Superior temporal gyrus (tissue), 1 donor: ENCODE measurements around the gene CCNC.

Experiments
- DNase-seq: peaks from one replicate; pipeline ENCODE4 v3.0.0-alpha.2; 2016; ENCODE audit errors: extremely low spot score

CCNC gene, protein sequence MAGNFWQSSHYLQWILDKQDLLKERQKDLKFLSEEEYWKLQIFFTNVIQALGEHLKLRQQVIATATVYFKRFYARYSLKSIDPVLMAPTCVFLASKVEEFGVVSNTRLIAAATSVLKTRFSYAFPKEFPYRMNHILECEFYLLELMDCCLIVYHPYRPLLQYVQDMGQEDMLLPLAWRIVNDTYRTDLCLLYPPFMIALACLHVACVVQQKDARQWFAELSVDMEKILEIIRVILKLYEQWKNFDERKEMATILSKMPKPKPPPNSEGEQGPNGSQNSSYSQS

DNA sequence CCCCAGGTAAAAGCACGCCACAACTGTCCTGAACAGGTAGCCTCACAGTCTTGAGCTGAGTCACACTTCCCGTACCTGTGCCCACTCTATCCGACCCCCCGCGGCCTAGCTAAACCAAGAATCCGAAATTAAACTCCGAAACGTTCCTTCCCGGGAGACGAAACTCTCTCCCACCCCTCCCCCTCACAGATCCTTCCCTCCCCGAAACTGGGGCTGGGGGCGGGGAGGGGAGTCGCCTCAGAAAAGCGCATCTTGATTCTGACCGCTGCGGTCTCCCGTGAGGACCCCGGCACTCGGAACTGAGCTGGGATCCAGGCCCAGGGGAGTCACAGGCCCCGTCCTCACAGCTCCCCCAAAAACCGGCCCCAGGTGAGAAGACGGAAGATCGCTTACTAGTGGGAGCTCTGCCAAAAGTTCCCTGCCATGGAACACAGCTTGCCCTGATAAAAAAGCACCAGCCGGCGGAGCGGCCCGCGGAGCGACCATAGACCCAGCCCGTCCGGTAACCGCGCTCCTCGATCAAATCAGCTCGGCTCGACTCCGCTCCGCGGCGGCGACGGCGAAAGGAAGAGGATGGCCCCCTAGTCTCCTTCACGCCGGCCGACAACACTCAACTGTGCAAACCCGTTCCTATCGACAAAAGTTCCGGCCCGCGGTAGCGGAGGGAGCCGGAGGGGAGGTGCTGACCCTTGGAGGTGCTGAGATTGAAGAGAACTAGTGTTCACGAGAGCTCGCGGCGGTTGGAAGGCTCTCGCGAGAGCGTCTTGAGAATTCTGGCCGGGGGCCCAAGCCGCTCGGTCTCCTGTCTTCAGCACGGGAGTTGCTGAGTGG, at the start of gene CCNC:
CCNC (minus strand) TSS at position 558 of the 831 bp plus-strand sequence; CDS start at position 425, 133 bp downstream.
- peak; percentile 82 for DNase-seq

DNA sequence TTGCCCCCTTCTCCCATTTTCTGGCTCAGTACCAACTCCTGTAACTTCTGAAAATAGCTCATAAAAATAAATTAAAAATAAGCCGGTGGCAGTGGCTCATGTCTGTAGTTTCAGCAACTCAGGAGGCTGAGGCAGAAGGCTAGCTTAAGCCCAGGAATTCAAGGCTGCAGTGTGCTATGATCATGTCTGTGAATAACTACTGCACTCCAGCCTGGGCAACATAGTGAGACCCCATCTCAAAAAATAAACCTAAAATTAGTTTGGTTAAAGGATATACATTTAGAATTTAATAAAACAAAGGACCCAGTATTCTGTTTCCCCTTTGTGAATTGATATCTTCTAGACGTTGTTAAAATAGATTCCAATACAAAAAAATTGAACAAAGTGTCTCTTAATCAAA, 48.7 kb upstream of the CCNC start:
- no peak for DNase-seq

DNA sequence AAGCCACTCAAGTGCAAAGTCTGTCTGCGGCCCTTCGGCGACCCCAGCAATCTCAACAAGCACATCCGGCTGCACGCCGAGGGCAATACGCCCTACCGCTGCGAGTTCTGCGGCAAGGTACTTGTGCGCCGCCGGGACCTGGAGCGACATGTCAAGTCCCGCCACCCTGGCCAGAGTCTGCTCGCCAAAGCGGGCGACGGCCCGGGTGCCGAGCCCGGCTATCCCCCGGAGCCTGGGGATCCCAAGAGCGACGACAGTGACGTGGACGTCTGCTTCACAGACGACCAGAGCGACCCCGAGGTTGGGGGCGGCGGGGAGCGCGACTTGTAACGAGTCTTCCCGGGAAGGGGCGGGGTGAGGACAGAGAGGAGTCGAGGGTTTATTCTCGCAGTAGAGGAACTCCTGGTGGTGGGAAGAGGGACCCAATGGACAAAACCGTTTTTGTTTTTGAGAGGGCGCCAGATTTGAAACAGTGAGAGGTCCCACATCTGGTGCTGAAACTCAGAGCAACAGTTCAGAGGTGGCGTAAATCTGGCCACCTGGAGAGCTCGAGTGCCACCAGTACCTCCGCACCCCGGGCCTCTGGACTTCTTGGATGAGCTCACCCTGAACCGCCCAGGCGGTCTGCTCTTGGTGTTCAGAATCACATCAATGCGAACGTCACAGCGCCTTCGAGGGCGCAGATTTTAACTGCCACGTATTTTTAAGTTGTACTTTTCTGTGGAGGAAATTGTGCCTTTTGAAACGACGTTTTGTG, 46.1 kb upstream of the CCNC start:
- no peak for DNase-seq

DNA sequence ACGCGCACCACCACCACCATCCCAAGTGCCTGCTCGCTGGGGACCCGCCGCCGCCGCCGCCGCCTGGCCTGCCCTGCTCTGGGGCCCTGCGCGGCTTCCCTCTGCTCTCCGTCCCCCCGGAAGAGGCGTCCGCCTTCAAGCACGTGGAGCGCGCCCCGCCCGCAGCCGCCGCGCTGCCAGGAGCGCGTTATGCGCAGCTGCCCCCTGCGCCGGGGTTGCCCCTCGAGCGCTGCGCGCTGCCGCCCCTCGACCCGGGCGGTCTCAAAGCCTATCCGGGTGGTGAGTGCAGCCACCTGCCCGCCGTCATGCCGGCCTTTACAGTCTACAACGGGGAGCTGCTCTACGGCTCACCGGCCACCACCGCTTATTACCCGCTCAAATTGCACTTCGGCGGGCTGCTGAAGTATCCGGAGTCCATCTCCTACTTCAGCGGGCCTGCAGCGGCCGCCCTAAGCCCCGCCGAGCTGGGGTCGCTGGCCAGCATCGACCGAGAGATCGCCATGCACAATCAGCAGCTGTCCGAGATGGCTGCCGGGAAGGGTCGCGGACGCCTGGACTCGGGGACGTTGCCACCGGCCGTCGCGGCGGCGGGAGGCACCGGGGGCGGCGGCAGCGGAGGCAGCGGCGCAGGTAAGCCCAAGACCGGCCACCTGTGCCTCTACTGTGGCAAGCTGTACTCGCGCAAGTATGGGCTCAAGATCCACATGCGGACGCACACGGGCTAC, 45.4 kb upstream of the CCNC start:
- DNase-seq, result no peak

DNA sequence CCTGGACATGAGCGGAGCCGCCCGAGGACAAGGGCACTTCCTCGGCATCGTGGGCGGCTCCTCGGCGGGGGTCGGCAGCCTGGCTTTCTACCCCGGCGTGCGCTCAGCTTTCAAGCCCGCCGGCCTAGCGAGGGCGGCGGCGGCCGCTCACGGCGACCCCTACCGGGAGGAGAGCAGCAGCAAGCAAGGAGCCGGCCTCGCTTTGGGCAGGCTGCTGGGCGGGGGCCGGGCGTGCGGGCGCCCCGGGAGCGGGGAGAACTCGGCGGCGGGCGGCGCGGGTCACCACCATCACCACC, 44.9 kb upstream of the CCNC start:
- DNase-seq, result no peak

DNA sequence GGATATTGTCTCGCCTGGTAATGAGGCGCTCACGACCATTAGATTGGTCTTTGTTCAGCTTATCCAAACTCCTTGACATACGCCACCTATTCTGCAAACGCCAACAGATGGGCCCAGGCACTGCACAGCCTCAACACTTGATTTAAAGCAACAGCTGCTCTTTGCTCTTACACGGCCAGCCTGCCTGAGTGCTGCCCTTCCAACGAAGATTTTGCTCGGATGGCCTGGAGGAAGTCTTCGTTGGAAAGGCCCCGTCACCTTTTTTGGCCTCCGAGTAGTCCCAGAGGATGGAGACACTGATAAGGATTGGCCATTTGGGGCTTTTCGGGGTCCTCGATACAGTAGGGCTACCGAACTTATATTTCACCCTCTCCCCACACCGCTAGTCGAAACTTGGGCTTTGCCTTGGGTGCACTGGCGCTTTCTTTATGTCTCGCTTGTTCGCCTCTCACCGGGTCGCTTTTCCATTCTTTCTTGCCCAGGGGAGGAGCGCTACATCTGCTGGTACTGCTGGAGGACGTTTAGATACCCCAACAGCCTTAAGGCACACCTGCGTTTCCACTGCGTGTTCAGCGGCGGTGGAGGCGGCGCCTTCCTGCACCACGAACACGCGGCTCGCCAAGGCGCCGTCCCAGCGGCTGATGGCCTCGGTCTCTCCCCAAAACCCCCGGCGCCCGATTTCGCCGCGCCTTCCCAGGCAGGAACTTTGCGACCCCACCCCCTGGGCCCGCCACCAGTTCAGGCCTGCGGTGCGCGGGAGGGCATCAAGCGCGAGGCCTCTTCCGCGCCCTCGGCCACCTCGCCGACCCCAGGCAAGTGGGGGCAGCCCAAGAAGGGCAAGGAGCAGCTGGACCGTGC, 44.3 kb upstream of the CCNC start:
- DNase-seq, result no peak

DNA sequence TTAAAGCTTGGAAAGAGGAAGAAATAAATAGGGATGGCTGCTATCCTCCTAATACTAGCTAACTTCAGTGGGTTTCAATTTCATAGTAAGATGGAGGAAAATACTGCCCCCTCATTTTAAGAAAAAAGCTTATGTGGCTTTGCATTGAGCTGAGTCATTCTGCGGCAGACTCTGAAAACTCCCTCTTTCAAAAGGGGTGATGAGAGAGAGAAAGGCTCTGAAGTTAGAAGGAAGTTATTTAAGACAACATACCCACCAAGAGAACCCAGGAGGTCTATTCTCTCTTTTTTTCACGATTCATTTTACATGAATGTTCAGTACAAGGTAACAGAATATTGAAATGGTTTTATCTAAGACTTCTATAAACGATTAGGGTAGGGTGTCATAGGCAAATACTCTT, 42.7 kb upstream of the CCNC start:
- DNase-seq, result no peak

DNA sequence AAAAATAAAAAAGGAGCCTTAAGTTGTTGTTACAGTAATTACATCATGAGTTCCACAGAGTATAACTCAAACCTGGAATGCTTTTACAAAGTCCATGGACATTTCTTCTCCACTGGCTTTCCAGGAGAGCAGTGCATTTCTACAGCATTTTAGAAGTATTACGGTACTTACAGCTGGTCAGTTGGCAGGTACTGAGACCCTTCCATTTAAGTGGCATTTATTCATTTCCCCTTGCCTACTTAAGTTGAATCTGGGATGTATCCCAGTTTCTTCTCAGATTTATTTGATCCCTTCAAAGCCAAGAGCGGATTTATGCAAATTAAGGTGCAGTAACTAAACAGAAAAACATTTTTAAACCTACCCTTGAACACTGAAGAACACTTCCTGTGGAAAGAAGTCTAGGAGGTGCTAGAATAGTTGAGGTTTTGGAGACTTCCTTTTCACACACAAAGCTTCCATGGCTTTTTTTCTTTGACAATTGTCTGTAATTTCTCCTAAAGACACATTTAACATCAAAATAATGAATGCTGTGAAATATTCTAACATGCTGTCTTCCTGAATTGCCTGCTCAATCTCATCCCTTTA, 41.5 kb upstream of the CCNC start:
- DNase-seq, result no peak

DNA sequence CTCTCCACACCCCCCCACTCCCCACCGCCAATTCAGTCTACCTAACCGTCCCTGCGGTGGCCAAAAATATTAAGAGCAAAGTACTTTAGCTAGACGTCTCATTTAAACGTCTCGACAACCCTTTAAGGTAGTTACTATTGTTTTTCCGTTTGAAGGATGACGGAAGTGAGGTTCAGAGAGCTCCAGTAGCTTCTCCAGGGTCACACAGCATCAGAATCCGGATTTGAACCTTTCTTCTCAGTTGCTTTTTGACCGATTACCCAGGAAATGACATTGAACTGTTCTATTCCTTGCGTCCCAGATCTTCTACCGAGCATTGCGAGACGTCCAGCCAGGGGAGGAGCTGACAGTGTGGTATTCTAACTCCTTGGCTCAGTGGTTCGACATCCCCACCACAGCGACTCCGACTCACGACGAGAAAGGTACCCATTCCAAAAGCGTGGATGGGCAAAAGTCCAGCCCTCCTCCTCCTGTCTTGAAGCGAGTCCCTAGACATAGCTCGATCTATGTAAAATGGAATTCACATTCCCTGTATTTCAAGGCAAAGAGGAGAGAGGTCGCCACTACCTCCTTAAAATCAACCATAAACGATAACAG, 40.5 kb upstream of the CCNC start:
- no peak for DNase-seq

DNA sequence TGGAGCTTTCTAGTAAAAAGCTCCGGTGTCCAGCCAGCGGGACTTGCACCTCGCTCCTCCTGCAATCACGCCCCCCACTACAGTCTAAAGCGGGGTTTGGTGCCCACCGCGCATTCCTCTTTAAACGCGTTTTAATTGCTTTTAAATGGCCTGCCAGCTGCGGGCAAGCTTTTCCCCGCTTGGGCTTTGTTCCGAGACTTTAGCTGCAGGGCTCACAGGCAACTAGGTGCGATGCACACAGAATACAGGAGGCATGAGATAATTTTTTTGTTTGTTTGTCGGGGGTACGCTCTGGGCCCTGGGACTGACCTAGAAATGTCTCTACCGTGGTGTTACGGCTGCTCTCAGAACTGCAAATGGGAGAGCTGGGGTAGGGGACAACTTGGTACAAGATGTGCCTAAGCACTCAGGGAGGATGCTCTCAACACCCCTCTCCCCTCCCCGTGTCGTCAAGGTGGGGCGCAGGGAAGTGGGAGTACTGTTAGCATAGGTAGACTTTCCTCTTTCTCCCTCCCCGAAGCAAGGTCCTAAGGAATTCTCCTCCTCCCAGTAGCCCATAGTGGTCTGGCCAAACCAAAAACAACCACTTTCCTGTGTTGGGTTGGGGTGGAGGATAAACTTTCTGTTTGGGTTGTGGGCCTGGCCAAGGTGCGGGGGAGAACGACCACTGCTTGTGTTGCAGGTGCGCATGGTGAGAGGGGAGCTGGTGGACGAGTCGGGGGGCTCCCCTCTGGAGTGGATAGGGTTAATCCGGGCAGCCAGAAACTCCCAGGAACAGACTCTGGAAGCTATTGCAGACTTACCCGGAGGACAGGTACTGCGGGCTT, 39.8 kb upstream of the CCNC start:
- DNase-seq, result no peak

DNA sequence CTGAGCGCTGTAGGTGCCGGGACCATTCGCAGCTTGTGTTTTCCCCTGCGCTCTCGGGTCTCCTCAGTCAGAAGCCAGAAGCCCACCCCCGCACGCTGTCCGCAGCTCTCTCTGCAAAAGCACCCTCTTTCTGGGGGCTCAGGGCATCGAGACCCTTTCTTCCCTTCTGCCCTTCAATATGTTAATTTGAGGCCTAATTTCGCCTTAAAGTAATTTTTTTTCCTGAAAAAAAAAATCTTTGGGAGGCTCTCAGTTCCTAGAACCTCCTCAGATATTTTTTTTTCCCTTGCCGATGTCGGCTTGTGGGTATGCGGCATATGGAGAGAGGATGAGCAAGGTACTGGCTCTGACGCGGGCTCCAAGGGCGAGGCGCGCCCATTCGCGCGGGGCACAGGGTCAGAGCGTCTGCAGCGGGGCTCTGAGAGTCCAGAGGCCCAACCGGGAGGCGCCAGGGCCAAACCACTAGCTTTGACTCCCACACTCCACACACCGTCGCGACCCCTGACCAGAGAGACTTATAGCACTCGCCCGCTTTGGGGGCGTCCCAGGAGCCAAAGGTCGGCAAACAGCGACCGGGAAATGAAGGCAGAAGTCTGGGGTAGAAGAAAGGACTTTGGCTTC, 39.1 kb upstream of the CCNC start:
- DNase-seq, result no peak

DNA sequence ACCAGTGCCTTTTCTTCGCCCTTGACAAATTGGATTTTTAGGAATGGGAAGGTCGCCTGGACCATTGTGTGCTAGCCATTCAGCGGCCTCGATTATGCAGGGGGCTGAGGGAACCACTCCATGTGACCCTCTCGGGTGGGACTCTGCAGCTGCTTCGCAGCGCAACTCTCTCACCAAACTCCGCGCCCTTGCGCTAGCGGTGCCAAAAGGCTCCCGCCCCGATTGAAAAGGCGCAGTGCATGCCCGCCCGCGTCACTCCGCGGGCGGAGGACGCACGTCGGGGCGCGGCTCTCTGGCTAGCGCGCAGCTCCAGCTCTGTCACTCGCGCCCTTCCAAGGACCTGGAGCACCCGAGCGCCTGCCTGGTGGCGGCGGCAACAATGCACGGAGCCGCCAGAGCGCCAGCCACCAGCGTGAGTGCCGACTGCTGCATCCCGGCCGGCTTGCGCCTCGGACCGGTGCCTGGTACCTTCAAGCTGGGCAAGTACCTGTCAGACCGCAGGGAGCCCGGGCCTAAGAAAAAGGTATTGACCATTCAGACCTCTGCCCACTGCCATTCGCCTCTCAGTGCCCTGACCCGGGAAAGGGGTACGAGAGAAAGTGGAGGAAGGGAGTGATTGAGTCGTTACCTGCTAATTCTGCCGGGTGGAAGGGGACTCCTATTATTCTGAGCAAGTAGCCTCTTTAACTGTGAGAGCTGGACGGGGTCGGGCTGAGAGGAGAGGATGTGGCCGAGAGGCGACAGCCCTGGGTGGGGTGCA, 38.4 kb upstream of the CCNC start, which contains the start of gene PRDM13:
PRDM13 (plus strand) TSS at position 178 of the 760 bp plus-strand sequence; CDS start at position 380, 202 bp downstream.
- no peak for DNase-seq

DNA sequence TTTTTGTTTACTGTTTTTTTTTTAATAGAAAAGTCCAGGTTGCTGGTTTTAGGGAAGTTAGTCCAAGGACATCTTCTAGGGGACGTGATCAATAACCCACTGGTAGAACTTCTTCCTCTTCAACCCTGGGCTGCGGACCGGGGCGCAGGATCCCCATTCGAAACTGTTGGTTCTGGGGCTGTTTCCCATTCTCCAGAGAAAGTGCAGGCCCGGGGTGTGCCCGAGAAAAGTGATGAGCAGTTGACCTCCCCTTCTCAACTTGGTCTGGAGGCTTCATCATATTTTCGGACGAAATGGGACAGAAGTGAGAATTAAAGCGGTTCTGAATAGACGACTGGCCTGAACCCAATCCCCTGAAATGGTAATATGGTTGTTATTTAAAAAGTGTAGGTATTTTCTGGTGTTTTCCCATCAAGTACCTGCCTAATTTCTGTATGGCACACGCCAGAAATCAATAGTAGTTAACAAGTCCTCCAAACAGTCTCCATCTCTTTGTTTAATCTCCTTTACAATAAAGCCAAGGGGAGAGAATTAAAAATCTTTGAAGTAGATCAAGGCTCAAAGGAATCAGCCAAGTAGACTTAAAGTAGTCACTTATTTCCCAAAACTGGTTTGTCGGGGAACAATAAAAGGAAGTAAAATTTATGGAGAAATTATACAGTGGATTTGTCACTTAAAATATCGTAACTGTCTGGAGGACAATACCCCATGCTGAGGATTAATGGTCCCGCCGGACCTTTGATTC, 37.6 kb upstream of the CCNC start:
- DNase-seq, result no peak

DNA sequence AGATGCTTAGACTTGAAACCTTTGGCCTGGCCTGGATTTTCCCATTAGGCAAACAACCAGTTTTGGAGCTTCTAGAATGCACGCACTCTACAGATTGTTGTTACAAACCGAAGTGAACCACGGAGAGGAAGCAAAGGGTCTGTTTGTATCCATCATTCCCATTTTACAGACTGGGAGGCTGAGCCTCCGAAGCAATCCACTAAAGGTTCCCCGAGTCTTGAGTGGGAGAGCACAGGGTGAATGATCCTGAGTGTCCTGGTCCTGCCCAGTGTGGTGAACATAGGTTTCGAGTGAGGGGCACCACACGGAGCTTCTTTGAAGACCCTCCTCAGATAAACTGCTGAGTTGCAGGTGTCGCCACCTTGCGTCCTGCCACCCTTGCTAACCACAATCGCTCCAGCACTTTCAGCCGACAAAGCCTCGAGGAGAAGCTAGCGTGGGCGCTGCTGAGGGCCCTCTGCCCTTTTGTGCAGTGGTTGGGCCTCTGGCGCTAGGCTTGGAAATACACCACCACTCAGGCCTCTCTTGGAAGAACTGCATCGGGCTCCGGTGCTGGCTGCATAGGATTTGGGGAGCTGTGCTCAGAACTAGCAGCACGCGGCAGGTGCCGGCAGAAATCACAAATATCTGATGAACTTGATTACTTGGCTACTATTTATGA, 36.7 kb upstream of the CCNC start:
- DNase-seq, result no peak

DNA sequence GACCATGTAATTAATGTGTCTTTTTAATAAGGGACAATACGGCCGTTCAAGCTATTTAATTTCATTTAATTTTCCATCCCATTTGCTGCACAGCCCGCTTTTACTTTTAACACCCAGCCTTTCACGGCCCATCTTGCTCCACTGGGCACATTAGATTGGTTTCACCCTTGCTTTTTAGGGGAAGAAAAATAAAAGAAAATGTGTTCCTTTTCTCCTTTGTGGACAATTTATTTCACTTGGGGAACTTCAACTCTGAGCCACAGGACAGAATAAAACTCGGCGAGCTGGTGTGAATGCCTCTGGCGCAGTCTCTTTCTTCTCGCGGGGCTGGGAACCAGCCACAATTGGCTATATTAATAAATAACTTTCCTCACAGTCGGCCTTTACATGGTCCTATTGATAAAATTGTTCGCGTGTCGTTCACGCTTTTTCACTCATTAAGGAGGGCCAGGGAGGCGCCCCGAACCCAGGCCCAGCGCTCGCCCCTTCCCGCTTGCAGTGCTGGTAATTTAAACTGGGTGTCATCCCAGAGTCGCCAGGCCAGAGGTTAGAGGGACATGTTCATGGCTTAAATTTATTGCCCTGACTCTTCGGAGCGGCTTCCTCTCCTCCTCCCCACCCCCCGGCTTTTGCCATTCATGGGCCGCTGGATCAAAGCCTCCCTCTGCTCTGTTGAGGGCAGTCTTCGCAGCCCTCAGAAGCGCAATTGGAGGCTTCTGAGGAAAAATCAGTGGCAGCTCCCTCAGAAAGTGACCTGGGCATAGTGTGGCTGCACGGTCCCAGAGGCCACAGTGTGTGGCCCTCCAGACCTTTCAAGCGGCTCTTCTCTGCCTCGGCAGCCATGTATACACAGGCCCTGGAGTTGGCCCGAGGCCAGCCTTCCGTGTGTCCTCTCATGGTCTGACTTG, 36.0 kb upstream of the CCNC start:
- DNase-seq, result no peak
